Thyroid gland (tissue), 4 donors: ENCODE data around the gene DDX24. TPM values are rescaled to one million over a fixed set of nuclear protein-coding genes. Genes with fewer than 3 reads are reported as not detected.

ENCODE experiments used
- DNase-seq, 2 donors: peaks; one replicate each; pipeline ENCODE4 v3.0.0-alpha.2; 2019
- H3K27ac ChIP-seq, 3 donors: fragments of 200-600 bp; sonication (generic); 1 replicate in 2 of 3; 2 replicates in 1 of 3; pipeline ENCODE4 v1.5.1; 2016 to 2019; ENCODE audit warnings: mild to moderate bottlenecking in 1 of 3, moderate library complexity in 1 of 3
- H3K27me3 ChIP-seq: fragments of 200-600 bp; sonication (generic); one replicate; pipeline ENCODE4 v1.5.1; 2019
- H3K36me3 ChIP-seq, 2 donors: fragments of 200-600 bp; sonication (generic); one replicate each; pipeline ENCODE4 v1.5.1; 2016 to 2019
- H3K4me1 ChIP-seq, 2 donors: fragments of 200-600 bp; sonication (generic); one replicate each; pipeline ENCODE4 v1.5.1; 2017 to 2019
- H3K4me3 ChIP-seq, 3 donors: fragments of 200-600 bp; sonication (generic); replicated peaks in 1 of 3; 1 replicate in 2 of 3; 2 replicates in 1 of 3; pipeline ENCODE4 v1.5.1; 2016; ENCODE audit warnings: mild to moderate bottlenecking in 1 of 3
- H3K9me3 ChIP-seq: fragments of 200-600 bp; sonication (generic); one replicate; pipeline ENCODE4 v1.5.1; 2017
- CTCF ChIP-seq, 6 experiments: fragments of 200-600 bp in 3 of 6; fragments of 450-650 bp in 3 of 6; sonication (generic) in 3 of 6; IDR thresholded peaks; one replicate each; pipeline ENCODE4 v1.5.1; 2016 to 2019; ENCODE audit warnings: antibody characterized with exemption in 6 of 6, mild to moderate bottlenecking in 2 of 6, inconsistent platforms in 1 of 6, moderate library complexity in 1 of 6
- POLR2A ChIP-seq, 2 donors: fragments of 450-650 bp; IDR thresholded peaks; one replicate each; pipeline ENCODE4 v1.6.1; 2017; ENCODE audit warnings: antibody characterized with exemption in 2 of 2, mild to moderate bottlenecking in 2 of 2, moderate library complexity in 1 of 2
- WGBS, 2 donors: methylation state at CpG; one replicate each; pipeline ENCODE4 v1.1.5; 2017; 5-methylcytosine and 5-hydroxymethylcytosine counted together
- intact Hi-C: fragments of 100-400 bp; cut with DNase I; formaldehyde crosslinking; loops from one replicate; pipeline ENCODE4 v1.15.1; 2023
- total RNA-seq, 4 donors: library from RNA; depleted of rRNA; stranded (reverse); fragments of >200 nt; gene quantifications; one replicate each; pipeline ENCODE4 v1.2.3, GENCODE V29; 2016

Gene DDX24
- total RNA-seq: 100 to 1,000 TPM; 139 to 209 (median 193) TPM

GRCh38 chr14:94080621-94081385 is at the start of gene DDX24, which contains the start of gene IFI27L1:
TSS of gene DDX24 (minus strand) at chr14:94081202. CDS start at chr14:94079742, 1,460 bp downstream.
TSS of gene IFI27L1 (plus strand) at chr14:94081310. CDS start at chr14:94096938, 15,628 bp downstream.
- Histone ChIP-seq H3K27me3 (no peaks in the 10 kb centered on the region), H3K36me3 (no peaks in the 10 kb centered on the region), H3K9me3 (no peaks in the 10 kb centered on the region), H3K27ac (peak within 1 kb of the TSS; percentile 87 to 95 (median 94)), H3K4me3 (peak within 1 kb of the TSS; percentile 60 to 96 (median 80)), H3K4me1 (peaks cover 31 to 38% of the 10 kb centered on the region in 2 donors)
- DNase-seq: peak; percentile 97 to 98
- 0 to 1% methylated on average over 43 to 76 of the region's 77 CpGs for WGBS, 2 donors
- intact Hi-C loops: no loop called here
- TF ChIP-seq POLR2A (IDR thresholded peaks at IDR 0.05) (peak; percentile 87 to 98), CTCF (IDR thresholded peaks at IDR 0.05) (no peak)

- intact Hi-C loops: loop anchor here (5.0 to 10.0 kb wide), 2 partner anchors 47 to 195 kb away; no protein-coding TSS in a partner anchor
- no peak for TF ChIP-seq POLR2A (IDR thresholded peaks at IDR 0.05)
- TF ChIP-seq CTCF (IDR thresholded peaks at IDR 0.05): no peak
- H3K4me1 ChIP-seq: peaks cover 9 to 12% of the 10 kb centered on the region in 2 donors
- H3K27me3 ChIP-seq: no peaks in the 10 kb centered on the region
- H3K9me3 ChIP-seq: no peaks in the 10 kb centered on the region
- no peaks in the 10 kb centered on the region for H3K36me3 ChIP-seq
- H3K27ac ChIP-seq: peak overlapping the region in 2 of 3 donors; percentile 35 to 68
- WGBS, 2 donors: 1% methylated on average over 12 of the region's 12 CpGs
- peak overlapping the region in 1 of 3 donors; percentile 33 for H3K4me3 ChIP-seq
- DNase-seq: peak; percentile 25 to 41
Measured at GRCh38 chr14:94129758-94130414, 48.9 kb upstream of the DDX24 start.

- Histone ChIP-seq H3K27ac (peak within 1 kb of the TSS; percentile 35 to 68 (median 59)), H3K4me1 (peaks cover 9 to 12% of the 10 kb centered on the region in 2 donors), H3K4me3 (peak within 1 kb of the TSS in 2 of 3 donors; percentile 21 to 33), H3K27me3 (no peaks in the 10 kb centered on the region), H3K9me3 (no peaks in the 10 kb centered on the region), H3K36me3 (no peaks in the 10 kb centered on the region)
- TF ChIP-seq CTCF (IDR thresholded peaks at IDR 0.05) (peak in 3 of 6 experiments; percentile 24 to 42 (median 41)), POLR2A (IDR thresholded peaks at IDR 0.05) (peak in 1 of 2 donors; percentile 35)
- peak; percentile 67 to 69 for DNase-seq
- WGBS, 2 donors: 0 to 3% methylated on average over 26 to 27 of the region's 27 CpGs
- intact Hi-C loops: loop anchor here (5.0 kb wide), 1 partner anchor 48 kb away; no protein-coding TSS in a partner anchor
Measured at GRCh38 chr14:94129111-94129757, 48.2 kb upstream of the DDX24 start, which contains the start of gene IFI27L2. TSS of gene IFI27L2 (minus strand) at chr14:94129604. CDS start at chr14:94129564, 40 bp downstream.

GRCh38 chr14:94128216-94128839 is 47.3 kb upstream of the DDX24 start:
- H3K27ac ChIP-seq: no peak overlapping the region
- DNase-seq: no peak
- intact Hi-C loops: loop anchor here (5.0 kb wide), 1 partner anchor 49 kb away; no protein-coding TSS in a partner anchor
- no peak overlapping the region for H3K4me3 ChIP-seq
- H3K27me3 ChIP-seq: no peaks in the 10 kb centered on the region
- 92 to 96% methylated on average over 14 of the region's 14 CpGs for WGBS, 2 donors
- H3K36me3 ChIP-seq: no peaks in the 10 kb centered on the region
- TF ChIP-seq POLR2A (IDR thresholded peaks at IDR 0.05) (no peak), CTCF (IDR thresholded peaks at IDR 0.05) (no peak)
- H3K4me1 ChIP-seq: peaks cover 9 to 12% of the 10 kb centered on the region in 2 donors
- no peaks in the 10 kb centered on the region for H3K9me3 ChIP-seq
